Omental fat pad (tissue), 4 donors: Measurements from ENCODE around the gene GALNT10. TPM values are rescaled to one million over a fixed set of nuclear protein-coding genes. Genes with fewer than 3 reads are reported as not detected.

Experiments
- ATAC-seq: fragments of 150-250 bp; one replicate; pipeline ENCODE4 v1.9.1; 2016; ENCODE audit warnings: mild to moderate bottlenecking, moderate library complexity; ENCODE audit not compliant: low FRiP score
- DNase-seq: peaks from one replicate; pipeline ENCODE4 v3.0.0-alpha.2; 2019; ENCODE audit warnings: low spot score
- total RNA-seq, 4 donors: library from RNA; depleted of rRNA; stranded (reverse); fragments of >200 nt; gene quantifications; one replicate each; pipeline ENCODE4 v1.1.0, GENCODE V29; 2016
- TF ChIP-seq, protein P1 (sequence below), 3 donors: fragments of 450-650 bp; IDR thresholded peaks; one replicate each; pipeline ENCODE4 v1.5.1; 2016 to 2017; ENCODE audit warnings: antibody characterized with exemption in 3 of 3, mild to moderate bottlenecking in 3 of 3, moderate library complexity in 2 of 3

GALNT10 gene
- total RNA-seq, 4 donors from 2014 or later: 21.3 to 49.7 (median 27.2) TPM

DNA sequence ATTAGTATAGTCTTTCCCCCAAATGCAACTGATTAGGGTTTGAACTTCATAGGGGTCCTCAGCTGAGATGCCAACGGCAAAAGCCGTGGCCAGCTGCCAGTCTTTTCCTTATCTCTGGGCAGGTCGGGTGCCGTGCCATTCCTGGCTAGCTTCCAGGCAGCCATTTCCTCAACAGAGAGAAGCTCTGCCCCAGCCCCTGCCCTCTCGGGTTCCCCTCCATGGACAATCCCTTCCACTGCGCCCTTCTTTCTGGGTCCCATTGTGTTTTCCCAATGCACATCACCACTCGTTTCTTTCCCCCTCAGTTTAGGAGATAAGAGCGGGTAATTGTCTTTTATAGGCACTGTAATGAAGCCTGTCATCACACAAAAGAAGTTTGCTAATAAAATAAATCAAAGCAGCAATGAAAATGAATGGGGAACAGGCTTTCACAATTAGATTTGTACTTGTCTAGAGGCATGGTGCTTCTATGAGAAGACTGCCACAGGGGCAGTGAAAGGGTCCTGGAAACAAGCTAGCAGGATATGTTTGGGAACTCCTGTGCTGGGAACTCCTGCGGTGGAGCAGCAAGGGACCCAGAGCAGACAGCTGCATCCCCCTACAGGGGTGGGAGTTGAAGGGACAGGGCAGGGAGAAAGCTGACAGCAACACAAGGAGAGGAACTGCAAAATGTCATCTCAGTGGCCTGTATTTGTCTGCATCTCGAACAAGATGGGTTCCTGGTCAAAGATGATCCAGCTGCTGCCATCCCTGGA is 207.3 kb downstream of the GALNT10 start:
- TF ChIP-seq, protein P1, sequence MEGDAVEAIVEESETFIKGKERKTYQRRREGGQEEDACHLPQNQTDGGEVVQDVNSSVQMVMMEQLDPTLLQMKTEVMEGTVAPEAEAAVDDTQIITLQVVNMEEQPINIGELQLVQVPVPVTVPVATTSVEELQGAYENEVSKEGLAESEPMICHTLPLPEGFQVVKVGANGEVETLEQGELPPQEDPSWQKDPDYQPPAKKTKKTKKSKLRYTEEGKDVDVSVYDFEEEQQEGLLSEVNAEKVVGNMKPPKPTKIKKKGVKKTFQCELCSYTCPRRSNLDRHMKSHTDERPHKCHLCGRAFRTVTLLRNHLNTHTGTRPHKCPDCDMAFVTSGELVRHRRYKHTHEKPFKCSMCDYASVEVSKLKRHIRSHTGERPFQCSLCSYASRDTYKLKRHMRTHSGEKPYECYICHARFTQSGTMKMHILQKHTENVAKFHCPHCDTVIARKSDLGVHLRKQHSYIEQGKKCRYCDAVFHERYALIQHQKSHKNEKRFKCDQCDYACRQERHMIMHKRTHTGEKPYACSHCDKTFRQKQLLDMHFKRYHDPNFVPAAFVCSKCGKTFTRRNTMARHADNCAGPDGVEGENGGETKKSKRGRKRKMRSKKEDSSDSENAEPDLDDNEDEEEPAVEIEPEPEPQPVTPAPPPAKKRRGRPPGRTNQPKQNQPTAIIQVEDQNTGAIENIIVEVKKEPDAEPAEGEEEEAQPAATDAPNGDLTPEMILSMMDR (IDR thresholded peaks at IDR 0.05): no peak
- ATAC-seq (no peak), DNase-seq (no peak)

- TF ChIP-seq, protein P1 (IDR thresholded peaks at IDR 0.05): no peak
- DNase-seq (no peak), ATAC-seq (no peak)
Observed at GRCh38 chr5:154400678-154401077, 210.1 kb downstream of the GALNT10 start.

GRCh38 chr5:154401355-154401754 is 210.8 kb downstream of the GALNT10 start:
- DNase-seq (no peak), ATAC-seq (no peak)
- TF ChIP-seq, protein P1 (IDR thresholded peaks at IDR 0.05): no peak

- ATAC-seq: no peak
- TF ChIP-seq, protein P1 (IDR thresholded peaks at IDR 0.05): no peak
Observed at GRCh38 chr5:154401931-154402330, 211.4 kb downstream of the GALNT10 start.

DNA sequence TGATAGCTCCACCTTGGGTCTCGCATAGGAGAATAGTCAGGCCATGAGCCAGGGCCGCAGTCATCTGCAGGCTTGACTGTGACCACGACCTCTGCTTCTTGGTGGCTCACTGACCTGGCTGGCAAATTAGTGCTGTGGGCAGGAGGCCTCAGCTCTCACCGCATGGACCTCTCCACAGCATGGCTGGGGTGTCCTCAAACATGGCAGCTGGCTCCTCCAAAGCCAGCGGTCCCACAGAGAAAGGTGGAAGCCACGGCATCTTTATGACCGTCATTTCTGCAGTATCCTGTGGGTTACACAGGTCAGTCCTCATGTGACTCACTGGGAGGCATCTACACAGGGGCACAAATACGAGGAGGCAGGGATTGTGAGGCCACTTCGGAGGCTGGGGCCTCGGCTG is 212.1 kb downstream of the GALNT10 start:
- TF ChIP-seq, protein P1 (IDR thresholded peaks at IDR 0.05): no peak
- ATAC-seq (no peak), DNase-seq (no peak)

More at GRCh38 chr5:154401931-154402330, 211.4 kb downstream of the GALNT10 start:
- DNase-seq: no peak

DNA sequence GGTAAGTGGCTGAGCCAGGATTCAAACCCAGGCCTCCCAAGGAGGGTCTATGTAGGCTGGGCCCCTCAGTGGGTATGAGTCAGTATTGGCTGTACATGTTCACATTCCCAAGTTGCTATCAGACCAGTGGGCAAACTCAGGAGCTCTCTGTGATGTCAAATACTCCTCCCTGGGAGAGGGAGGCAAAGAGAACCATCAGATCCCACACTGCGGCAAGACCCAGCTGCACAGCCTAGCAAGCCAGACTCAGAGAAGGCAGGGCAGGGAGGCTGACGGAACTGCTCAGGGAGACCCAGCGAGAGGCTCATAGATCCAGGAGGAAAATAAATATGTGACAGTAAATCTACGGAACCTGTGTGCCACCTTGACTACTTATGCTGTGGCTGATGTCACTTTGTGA is 212.7 kb downstream of the GALNT10 start:
- no peak for DNase-seq
- TF ChIP-seq, protein P1 (IDR thresholded peaks at IDR 0.05): no peak
- no peak for ATAC-seq

GRCh38 chr5:154403776-154404387 is 213.3 kb downstream of the GALNT10 start:
- TF ChIP-seq, protein P1 (IDR thresholded peaks at IDR 0.05): no peak
- DNase-seq (no peak), ATAC-seq (no peak)
